DOHH2 (cell line): ENCODE data around the gene KRTAP16-1.

Source experiments
- EZH2phosphoT487 ChIP-seq: fragments of 200-600 bp; sonication (generic); IDR thresholded peaks from 2 replicates; pipeline ENCODE4 v1.6.1; 2017; ENCODE audit warnings: borderline replicate concordance, mild to moderate bottlenecking, antibody characterized with exemption, low read length, moderate library complexity, mixed read lengths
- TF ChIP-seq, protein P1 (sequence below): fragments of 200-600 bp; sonication (generic); IDR thresholded peaks from one replicate; pipeline ENCODE4 v1.5.1; 2014; ENCODE audit warnings: antibody characterized with exemption, mild to moderate bottlenecking, low read depth, low read length; ENCODE audit not compliant: poor library complexity, severe bottlenecking

DNA sequence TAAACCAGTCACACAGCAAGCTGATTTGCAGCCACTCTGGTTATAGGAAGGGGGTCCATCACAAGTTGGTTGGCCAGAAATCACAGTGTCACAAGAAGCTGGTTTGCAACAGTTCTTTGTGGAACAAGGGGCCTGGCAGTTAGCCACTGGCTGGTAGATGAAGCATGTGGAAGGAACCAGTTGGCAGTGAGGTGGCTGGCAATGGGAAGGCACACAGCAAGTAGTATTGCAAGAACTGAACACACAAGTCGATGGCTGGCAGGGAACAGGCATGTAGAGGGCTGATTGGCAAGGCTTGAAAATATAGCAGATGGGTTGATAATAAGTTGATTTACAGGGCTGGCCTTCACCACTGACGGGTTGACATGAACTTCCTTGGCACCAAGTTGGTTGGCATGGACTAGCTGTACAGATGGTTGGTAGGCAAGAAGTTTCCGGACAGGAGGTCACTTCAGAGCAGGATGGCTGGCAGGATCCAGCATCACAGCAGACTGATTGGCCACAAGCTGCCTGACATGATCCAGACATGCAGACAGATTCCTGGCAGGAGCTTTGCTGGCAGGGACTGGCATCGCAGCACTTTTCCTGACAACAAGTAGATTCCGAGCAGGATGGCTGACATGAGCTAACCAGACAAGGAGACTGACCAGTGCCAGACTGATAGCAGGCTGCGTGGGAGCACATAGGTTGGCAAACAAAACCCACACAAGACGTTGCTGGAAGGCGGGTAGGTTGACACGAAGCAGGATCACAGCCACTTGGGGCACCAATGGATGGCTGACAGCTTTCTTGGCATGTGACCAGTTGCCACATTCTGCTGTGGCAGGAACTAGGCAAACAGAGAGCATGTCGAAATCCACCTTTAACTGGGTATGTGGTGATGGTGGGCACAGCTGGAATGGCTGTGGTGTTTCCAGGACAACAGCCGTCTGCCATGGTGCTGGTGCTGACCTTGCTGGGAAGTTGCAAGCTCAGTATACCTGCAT, 6.9 kb downstream of the KRTAP16-1 start, which contains the start of gene KRTAP29-1:
- TF ChIP-seq, protein P1, sequence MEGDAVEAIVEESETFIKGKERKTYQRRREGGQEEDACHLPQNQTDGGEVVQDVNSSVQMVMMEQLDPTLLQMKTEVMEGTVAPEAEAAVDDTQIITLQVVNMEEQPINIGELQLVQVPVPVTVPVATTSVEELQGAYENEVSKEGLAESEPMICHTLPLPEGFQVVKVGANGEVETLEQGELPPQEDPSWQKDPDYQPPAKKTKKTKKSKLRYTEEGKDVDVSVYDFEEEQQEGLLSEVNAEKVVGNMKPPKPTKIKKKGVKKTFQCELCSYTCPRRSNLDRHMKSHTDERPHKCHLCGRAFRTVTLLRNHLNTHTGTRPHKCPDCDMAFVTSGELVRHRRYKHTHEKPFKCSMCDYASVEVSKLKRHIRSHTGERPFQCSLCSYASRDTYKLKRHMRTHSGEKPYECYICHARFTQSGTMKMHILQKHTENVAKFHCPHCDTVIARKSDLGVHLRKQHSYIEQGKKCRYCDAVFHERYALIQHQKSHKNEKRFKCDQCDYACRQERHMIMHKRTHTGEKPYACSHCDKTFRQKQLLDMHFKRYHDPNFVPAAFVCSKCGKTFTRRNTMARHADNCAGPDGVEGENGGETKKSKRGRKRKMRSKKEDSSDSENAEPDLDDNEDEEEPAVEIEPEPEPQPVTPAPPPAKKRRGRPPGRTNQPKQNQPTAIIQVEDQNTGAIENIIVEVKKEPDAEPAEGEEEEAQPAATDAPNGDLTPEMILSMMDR = no peak
- no peak for TF ChIP-seq EZH2phosphoT487
